Mammary epithelial cell (primary cell): Measurements from ENCODE around the gene TAF11L5.
"Not testable (repeated sequence)": the region's sequence is repeated elsewhere in the genome, so short reads cannot be mapped to it uniquely, and the experiment has no call there.

Experiments used
- EZH2 ChIP-seq: IDR thresholded peaks from 2 replicates; pipeline ENCODE4 v1.6.1; 2012; ENCODE audit warnings: low read length, inconsistent platforms, borderline replicate concordance
- TF ChIP-seq, protein P1 (sequence below), 2 donors: IDR thresholded peaks in 1 of 2; conservative IDR thresholded peaks in 1 of 2; 2 replicates each; pipeline ENCODE4 v1.5.1; 2011 to 2012; ENCODE audit warnings: inconsistent platforms in 2 of 2, low read length in 2 of 2, mild to moderate bottlenecking in 2 of 2, control low read depth in 1 of 2, low read depth in 1 of 2; ENCODE audit not compliant: insufficient read depth in 1 of 2; ENCODE audit errors: extremely low read depth in 1 of 2

DNA sequence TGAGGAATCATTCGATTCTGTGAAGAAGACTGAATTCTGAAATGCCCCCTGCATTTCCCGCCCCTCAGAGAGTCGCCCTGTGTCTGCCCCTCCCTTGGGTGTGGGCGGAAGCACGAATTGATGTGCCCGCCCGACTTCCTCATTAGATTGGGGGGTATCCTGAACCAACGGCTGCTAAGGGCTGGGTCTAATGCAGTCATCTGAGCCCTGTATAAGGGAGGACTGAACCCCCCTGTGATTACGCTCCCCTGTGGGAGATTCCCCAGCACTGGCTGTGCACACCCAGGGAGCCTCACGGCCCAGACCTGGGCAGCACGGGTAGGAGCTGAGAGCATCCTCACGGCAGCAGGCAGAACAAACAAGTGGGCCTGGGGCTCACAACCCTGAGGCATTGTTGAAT lies 7.5 kb upstream of the TAF11L5 start:
- not testable (repeated sequence) for TF ChIP-seq EZH2
- TF ChIP-seq, protein P1, sequence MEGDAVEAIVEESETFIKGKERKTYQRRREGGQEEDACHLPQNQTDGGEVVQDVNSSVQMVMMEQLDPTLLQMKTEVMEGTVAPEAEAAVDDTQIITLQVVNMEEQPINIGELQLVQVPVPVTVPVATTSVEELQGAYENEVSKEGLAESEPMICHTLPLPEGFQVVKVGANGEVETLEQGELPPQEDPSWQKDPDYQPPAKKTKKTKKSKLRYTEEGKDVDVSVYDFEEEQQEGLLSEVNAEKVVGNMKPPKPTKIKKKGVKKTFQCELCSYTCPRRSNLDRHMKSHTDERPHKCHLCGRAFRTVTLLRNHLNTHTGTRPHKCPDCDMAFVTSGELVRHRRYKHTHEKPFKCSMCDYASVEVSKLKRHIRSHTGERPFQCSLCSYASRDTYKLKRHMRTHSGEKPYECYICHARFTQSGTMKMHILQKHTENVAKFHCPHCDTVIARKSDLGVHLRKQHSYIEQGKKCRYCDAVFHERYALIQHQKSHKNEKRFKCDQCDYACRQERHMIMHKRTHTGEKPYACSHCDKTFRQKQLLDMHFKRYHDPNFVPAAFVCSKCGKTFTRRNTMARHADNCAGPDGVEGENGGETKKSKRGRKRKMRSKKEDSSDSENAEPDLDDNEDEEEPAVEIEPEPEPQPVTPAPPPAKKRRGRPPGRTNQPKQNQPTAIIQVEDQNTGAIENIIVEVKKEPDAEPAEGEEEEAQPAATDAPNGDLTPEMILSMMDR (conservative IDR thresholded peaks at IDR 0.05 in 1 of 2, IDR thresholded peaks at IDR 0.05 in 1 of 2; ENCODE audit: extremely low read depth in 1 of 2, insufficient read depth in 1 of 2, low read depth in 1 of 2, low read length in 2 of 2), result not testable (repeated sequence)
